ENCODE measurements around the gene ZNF544.
"Not testable (repeated sequence)": the region's sequence is repeated elsewhere in the genome, so short reads cannot be mapped to it uniquely, and the experiment has no call there.

The ZNF544 gene

GRCh38 chr19:58258259-58258658 lies 29.5 kb downstream of the ZNF544 start:
- not testable (repeated sequence) for DNase-seq

- DNase-seq, result no peak
These were observed 32.9 kb downstream of the ZNF544 start for GRCh38 chr19:58261600-58261967.

DNA sequence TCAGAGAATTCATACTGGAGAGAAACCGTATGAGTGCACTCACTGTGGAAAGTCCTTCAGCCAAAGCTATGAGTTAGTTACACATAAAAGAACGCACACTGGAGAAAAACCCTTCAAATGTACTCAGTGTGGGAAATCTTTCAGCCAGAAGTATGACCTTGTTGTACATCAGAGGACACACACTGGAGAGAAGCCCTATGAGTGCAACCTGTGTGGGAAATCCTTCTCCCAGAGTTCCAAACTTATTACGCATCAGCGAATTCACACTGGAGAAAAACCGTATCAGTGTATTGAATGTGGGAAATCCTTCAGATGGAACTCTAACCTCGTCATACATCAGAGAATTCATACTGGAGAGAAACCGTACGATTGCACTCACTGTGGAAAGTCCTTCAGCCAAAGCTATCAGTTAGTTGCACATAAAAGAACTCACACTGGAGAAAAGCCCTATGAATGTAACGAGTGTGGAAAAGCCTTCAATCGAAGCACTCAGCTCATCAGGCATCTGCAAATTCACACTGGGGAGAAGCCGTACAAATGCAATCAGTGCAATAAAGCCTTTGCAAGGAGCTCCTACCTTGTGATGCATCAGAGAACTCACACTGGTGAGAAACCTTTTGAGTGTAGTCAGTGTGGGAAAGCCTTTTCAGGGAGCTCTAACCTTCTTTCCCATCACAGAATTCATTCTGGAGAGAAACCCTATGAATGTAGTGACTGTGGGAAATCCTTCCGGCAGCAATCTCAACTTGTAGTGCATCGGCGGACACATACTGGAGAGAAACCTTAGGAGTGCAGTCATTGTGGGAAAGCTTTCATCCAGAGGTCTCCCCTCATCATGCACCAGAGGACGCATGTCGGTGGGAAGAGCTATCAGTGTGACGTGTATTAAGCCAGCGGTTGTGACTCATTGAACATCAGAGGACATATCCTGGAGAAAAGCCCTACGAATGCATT lies 33.5 kb downstream of the ZNF544 start:
- no peak for DNase-seq

DNA sequence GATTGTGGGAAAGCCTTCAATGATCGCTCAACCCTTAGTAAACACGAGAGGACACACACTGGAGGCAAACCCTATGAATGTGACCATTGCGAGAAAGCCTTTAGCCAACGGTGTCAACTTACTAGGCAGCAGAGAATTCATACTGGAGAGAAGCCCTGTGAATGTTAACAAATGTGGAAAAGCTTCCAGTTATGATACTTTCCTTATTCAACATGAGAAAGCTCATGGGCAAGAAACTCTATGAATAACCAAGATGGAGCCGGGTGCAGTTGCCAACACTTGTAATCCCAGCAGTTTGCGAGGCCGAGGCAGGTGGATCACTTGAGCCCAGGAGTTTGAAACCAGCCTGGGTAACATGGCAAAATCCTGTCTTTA lies 34.2 kb downstream of the ZNF544 start:
- DNase-seq, result no peak

DNA sequence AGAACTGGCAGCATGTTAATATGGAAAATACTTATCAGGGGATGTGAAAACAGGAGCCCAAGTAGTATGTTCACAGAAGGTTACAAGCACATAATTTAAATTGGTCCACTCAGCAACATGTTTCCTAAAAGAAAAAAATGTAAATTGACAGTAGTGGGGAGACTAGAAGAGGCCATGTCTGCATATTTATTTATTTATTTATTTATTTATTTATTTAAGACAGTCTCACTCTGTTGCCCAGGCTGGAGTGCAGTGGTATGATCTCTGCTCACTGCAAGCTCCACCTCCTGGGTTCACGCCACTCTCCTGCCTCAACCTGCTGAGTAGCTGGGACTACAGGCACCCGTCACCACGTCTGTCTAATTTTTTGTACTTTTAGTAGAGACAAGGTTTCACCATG lies 36.4 kb downstream of the ZNF544 start:
- no peak for DNase-seq

- DNase-seq, result no peak
These were observed 39.6 kb downstream of the ZNF544 start for GRCh38 chr19:58268344-58268743.

DNA sequence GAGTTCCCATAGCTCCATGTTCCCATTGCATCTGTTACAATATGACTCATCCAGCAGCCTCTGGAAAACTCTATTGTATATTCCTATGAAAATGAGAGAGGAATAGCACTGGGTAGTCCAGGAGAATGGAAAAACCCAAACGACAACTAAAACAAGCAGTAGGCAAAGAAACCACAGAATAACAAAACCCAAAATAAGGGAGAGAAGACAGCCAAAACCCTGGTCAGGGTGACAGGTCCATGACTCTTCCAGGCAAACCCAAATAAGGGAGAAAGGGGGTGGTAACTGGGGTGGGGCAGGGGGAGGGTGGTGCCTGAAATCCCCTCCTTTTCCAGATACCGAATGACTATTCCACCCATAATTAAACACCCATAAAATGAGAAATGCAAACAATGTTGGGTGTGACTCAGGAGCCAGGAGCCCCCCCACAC lies 46.1 kb downstream of the ZNF544 start:
- DNase-seq, result no peak

GRCh38 chr19:58275564-58275963 lies 46.9 kb downstream of the ZNF544 start:
- DNase-seq, result no peak

GRCh38 chr19:58277197-58277596 lies 48.5 kb downstream of the ZNF544 start:
- DNase-seq, result no peak

DNA sequence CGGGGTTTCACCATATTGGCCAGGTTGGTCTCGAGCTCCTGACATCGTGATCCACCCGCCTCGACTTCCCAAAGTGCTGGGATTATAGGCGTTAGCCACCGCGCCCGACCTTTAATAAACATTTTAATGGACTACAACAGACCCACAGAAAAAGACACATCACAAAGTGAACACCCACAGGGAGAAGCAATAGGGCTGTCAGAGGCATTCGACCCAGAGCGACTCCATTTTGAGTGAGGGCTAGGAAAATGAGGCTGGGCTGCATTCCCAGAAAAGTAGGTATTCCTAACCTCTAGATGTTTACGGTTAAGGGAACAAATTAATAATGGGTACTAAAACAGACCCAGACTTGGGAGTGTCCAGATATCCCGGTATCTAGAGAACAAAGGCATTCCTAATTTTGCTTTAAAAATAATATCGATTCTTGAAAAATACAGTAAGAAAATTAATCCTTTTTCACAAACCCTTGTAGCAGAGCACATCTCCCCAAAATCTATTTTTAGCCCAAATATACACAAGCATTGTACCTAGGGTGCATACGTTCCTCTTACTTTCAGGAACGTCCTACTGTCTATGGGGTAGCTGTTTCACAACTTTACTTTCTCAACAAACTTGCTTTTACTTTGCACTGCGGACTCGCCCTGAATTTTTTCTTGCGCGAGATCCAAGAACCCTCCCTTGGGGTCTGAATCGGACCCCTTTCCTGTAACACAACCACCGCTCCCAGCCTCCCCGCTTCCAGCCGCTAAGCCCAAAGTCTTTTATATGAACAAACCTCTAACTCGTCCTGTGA lies 49.2 kb downstream of the ZNF544 start:
- no peak for DNase-seq

- DNase-seq, result peak; percentile 93
These were observed 49.9 kb downstream of the ZNF544 start, which contains the start of gene ZNF8 for GRCh38 chr19:58278541-58279041. TSS of gene ZNF8 (plus strand) at chr19:58278955. CDS start at chr19:58279082, 127 bp downstream.

DNA sequence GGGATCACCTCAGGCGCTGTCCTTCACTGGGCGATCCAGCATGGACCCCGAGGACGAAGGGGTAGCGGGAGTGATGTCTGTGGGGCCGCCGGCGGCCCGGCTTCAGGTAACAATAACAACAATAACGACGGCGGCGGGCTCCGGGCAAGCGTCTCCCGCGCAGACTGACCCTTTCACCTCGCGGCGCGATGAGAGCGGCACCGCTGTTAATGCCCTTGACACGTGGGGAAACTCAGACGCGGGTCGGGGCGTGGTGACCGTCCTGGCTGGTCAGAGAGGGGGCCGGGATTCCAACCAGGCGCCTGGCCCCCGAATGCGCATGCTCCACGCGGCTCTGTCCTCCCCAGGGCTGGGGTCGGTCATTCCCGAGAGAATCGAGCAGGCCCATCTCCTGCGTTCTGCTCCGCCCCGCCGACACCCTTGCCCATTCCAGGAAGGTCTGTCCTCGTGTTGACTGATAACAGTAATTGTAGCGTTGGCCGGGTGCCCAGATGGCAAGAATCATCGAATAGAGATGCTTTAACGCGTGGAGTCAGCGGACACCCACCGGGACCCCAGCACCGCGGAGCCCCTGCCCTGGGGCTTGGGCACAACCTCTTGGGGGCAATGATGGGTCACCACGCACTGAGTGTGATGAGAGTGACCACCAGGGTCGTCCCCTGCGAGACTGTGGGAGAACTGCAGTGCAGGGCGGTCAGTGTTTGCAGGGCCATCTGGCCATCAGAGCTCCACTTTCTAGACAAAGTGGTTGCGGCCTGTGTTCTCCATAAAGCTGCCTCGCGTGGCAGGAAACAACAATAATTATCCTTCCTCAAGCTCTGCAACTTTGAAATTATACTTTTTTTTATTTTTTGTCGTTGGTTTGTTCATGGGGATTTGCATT lies 50.6 kb downstream of the ZNF544 start:
- DNase-seq, result peak; percentile 13

- no peak for DNase-seq
These were observed 51.2 kb downstream of the ZNF544 start for GRCh38 chr19:58279925-58280316.

- no peak for DNase-seq
These were observed 55.5 kb downstream of the ZNF544 start for GRCh38 chr19:58284199-58284598.

DNA sequence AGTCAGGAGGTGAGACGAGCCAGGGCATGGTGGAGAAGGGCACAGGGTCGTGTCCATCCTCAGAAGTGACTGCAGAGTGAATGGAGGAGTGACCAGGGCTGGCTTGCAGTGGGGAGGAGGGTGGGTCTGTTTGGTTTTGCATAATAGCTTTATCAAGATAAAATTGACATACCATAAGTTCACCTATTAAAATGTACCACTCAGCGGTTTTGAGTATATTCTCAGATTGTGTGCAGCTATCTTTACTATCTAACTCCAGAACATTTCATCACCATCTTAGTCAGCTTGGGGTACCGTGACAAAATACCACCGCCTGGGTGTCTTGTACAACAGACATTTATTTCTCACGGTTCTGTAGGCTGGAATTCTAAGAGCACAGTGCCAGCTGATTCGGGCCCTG lies 63.2 kb downstream of the ZNF544 start:
- no peak for DNase-seq

- no peak for DNase-seq
These were observed 66.1 kb downstream of the ZNF544 start for GRCh38 chr19:58294743-58295374.

DNA sequence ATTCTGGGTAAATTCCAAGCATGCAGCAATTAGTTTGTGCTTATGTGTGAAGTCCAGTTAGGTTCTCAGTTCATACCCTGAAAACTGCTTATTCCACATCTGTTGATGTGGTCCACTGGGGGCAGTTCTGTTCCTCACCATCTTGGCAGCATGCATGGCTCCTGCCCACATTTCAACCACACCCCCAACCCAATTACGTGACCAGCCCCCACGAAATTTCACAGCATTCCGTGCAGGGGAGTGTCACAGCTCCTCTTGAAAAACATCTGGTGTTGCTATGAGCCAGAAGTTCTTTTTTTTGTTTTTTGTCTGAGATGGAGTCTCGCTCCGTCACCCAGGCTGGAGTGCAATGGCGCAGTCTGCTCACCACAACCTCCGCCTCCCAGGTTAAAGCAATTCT lies 67.4 kb downstream of the ZNF544 start:
- DNase-seq, result no peak

GRCh38 chr19:58300620-58301019 lies 71.9 kb downstream of the ZNF544 start:
- DNase-seq, result no peak

- DNase-seq, result no peak
These were observed 75.5 kb downstream of the ZNF544 start for GRCh38 chr19:58304255-58304654.

- DNase-seq, result no peak
These were observed 76.0 kb downstream of the ZNF544 start for GRCh38 chr19:58304748-58305064.

GRCh38 chr19:58305065-58305931 lies 76.6 kb downstream of the ZNF544 start, which contains the start of gene ERVK3-1:
TSS of gene ERVK3-1 (plus strand) at chr19:58305377. CDS start at chr19:58312169, 6,792 bp downstream.
- peak; percentile 88 for DNase-seq

All from activated CD4-positive, alpha-beta T cell treated with anti-CD3 and anti-CD28 coated beads for 1 hour (primary cell).